ENCODE data around the gene FGF11. TPM values are rescaled to one million over a fixed set of nuclear protein-coding genes. Genes with fewer than 3 reads are reported as not detected.

Gene FGF11
- total RNA-seq, 4 donors from 2014 or later = 1.6 to 2.4 (median 1.9) TPM; not detected in 1

- no peak for DNase-seq
- no peaks in the 10 kb centered on the region for H3K36me3 ChIP-seq
- intact Hi-C loops (cut with DNase I; ENCODE audit: low total_unique reads) (no loop called here), in situ Hi-C loops (cut with MboI; ENCODE audit: low pct_ligation_motif_present in 1 of 4, low pct_unique_long_range_greater_than_20kb in 1 of 4, low sequenced_read_pairs in 3 of 4) (no loop called here)
- WGBS, 2 donors (ENCODE audit: low coverage in 1 of 2) = 20 to 60% methylated on average over 1 to 5 of the region's 6 CpGs
- no peak overlapping the region for H3K27ac ChIP-seq
- H3K27me3 ChIP-seq = no peaks in the 10 kb centered on the region
- H3K4me1 ChIP-seq = no peaks in the 10 kb centered on the region
- H3K4me3 ChIP-seq = no peak overlapping the region
- H3K9me3 ChIP-seq = no peaks in the 10 kb centered on the region
- TF ChIP-seq CTCF (IDR thresholded peaks at IDR 0.05) (no peak), EP300 (IDR thresholded peaks at IDR 0.05; ENCODE audit: low read depth) (no peak), POLR2A (IDR thresholded peaks at IDR 0.05) (no peak), POLR2AphosphoS5 (IDR thresholded peaks at IDR 0.05) (no peak)
Observed at GRCh38 chr17:7413346-7413985, 25.8 kb upstream of the FGF11 start.

- Histone ChIP-seq H3K27me3 (no peaks in the 10 kb centered on the region), H3K36me3 (no peaks in the 10 kb centered on the region), H3K9me3 (no peaks in the 10 kb centered on the region), H3K4me1 (no peaks in the 10 kb centered on the region), H3K27ac (no peak overlapping the region), H3K4me3 (no peak overlapping the region)
- TF ChIP-seq CTCF (IDR thresholded peaks at IDR 0.05) = no peak
- no peak for TF ChIP-seq EP300 (IDR thresholded peaks at IDR 0.05; ENCODE audit: low read depth)
- TF ChIP-seq POLR2A (IDR thresholded peaks at IDR 0.05) = no peak
- no peak for TF ChIP-seq POLR2AphosphoS5 (IDR thresholded peaks at IDR 0.05)
- no peak for DNase-seq
- in situ Hi-C loops (cut with MboI; ENCODE audit: low pct_ligation_motif_present in 1 of 4, low pct_unique_long_range_greater_than_20kb in 1 of 4, low sequenced_read_pairs in 3 of 4) = no loop called here
- intact Hi-C loops (cut with DNase I; ENCODE audit: low total_unique reads) = no loop called here
- 86% methylated on average over 14 of the region's 14 CpGs; no CpG with 5 or more reads in 1 of the 2 donors for WGBS, 2 donors (ENCODE audit: low coverage in 1 of 2)
Observed at GRCh38 chr17:7414837-7415236, 24.5 kb upstream of the FGF11 start.

- in situ Hi-C loops (cut with MboI; ENCODE audit: low pct_ligation_motif_present in 1 of 4, low pct_unique_long_range_greater_than_20kb in 1 of 4, low sequenced_read_pairs in 3 of 4) (no loop called here), intact Hi-C loops (cut with DNase I; ENCODE audit: low total_unique reads) (no loop called here)
- Histone ChIP-seq H3K27me3 (no peaks in the 10 kb centered on the region), H3K36me3 (no peaks in the 10 kb centered on the region), H3K27ac (no peak overlapping the region), H3K9me3 (no peaks in the 10 kb centered on the region), H3K4me1 (no peaks in the 10 kb centered on the region), H3K4me3 (no peak overlapping the region)
- DNase-seq = no peak
- TF ChIP-seq EP300 (IDR thresholded peaks at IDR 0.05; ENCODE audit: low read depth) = no peak
- TF ChIP-seq POLR2A (IDR thresholded peaks at IDR 0.05) = no peak
- no peak for TF ChIP-seq CTCF (IDR thresholded peaks at IDR 0.05)
- no peak for TF ChIP-seq POLR2AphosphoS5 (IDR thresholded peaks at IDR 0.05)
- 83 to 93% methylated on average over 3 to 23 of the region's 23 CpGs for WGBS, 2 donors (ENCODE audit: low coverage in 1 of 2)
Observed at GRCh38 chr17:7415784-7416183, 23.5 kb upstream of the FGF11 start.

- Histone ChIP-seq H3K4me1 (no peaks in the 10 kb centered on the region), H3K4me3 (no peak overlapping the region), H3K9me3 (no peaks in the 10 kb centered on the region), H3K27me3 (no peaks in the 10 kb centered on the region), H3K36me3 (no peaks in the 10 kb centered on the region), H3K27ac (no peak overlapping the region)
- TF ChIP-seq EP300 (IDR thresholded peaks at IDR 0.05; ENCODE audit: low read depth) (no peak), CTCF (IDR thresholded peaks at IDR 0.05) (no peak)
- intact Hi-C loops (cut with DNase I; ENCODE audit: low total_unique reads) = no loop called here
- no peak for DNase-seq
- WGBS, 2 donors (ENCODE audit: low coverage in 1 of 2) = 67 to 70% methylated on average over 2 to 6 of the region's 6 CpGs
- in situ Hi-C loops (cut with MboI; ENCODE audit: low pct_ligation_motif_present in 1 of 4, low pct_unique_long_range_greater_than_20kb in 1 of 4, low sequenced_read_pairs in 3 of 4) = no loop called here
Observed at GRCh38 chr17:7416323-7416722, 23.0 kb upstream of the FGF11 start.
